IPS DF 6.9 (cell line): ENCODE data around the gene PLPPR1.

ENCODE experiments used
- DNase-seq: peaks from one replicate; pipeline ENCODE4 v3.0.0-alpha.2; 2013; ENCODE audit warnings: low read depth, low spot score
- H3K27ac ChIP-seq: one replicate; pipeline ENCODE4 v1.5.1; 2013; ENCODE audit warnings: low read length, control low read depth
- H3K27me3 ChIP-seq: 2 replicates; pipeline ENCODE4 v1.6.1; 2013; ENCODE audit warnings: mild to moderate bottlenecking, low read length; ENCODE audit not compliant: control insufficient read depth, insufficient read depth
- H3K36me3 ChIP-seq: 2 replicates; pipeline ENCODE4 v1.6.1; 2013; ENCODE audit warnings: low read length; ENCODE audit not compliant: control insufficient read depth, insufficient read depth
- H3K4me1 ChIP-seq: 2 replicates; pipeline ENCODE4 v1.6.1; 2013; ENCODE audit warnings: low read length; ENCODE audit not compliant: control insufficient read depth, insufficient read depth
- H3K4me3 ChIP-seq: 2 replicates; pipeline ENCODE4 v1.5.1; 2013; ENCODE audit warnings: mild to moderate bottlenecking, low read length
- H3K9me3 ChIP-seq: 2 replicates; pipeline ENCODE4 v1.6.1; 2013; ENCODE audit warnings: low read length, inconsistent platforms; ENCODE audit not compliant: control insufficient read depth, insufficient read depth
- WGBS: extraction: QIAGEN DNeasy Blood & Tissue Kit; methylation state at CpG from one replicate; pipeline ENCODE4 v1.1.7; 2013; ENCODE audit warnings: mixed read lengths, missing lambda C conversion rate; ENCODE audit not compliant: insufficient read length, insufficient coverage; 5-methylcytosine and 5-hydroxymethylcytosine counted together

PLPPR1 gene

DNA sequence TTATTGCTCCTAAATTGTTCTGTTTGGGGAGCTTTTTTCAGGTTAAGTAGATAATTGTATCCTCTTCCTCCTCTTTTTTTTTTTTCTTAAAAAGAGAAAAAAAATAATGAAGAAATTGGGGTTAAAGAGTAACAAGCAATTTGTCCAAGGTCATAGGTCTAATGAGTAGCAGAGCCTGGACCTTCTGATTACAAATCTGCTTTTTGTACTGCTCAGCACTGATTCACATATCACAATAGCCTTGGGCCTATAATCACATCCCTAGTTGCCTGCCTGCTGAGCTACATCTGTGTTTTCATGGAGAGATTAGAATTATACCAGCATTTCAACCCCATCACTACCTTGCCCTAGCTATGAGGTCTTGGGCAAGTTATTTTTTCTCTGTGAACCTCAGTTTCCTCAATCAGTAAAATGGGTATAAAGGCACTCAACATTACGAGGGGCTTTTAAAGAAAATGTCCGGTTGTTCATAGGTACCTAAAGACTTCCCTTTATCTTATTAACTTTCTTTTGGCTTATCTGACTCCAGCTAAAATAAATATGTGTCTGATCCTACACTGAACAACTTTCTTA is 204.0 kb downstream of the PLPPR1 start:
- no peak overlapping the region for H3K27ac ChIP-seq
- WGBS = no CpG with 5 or more reads among the region's 2 CpGs
- no peak for DNase-seq
- H3K9me3 ChIP-seq = no peaks in the 10 kb centered on the region
- H3K27me3 ChIP-seq = no peaks in the 10 kb centered on the region
- no peaks in the 10 kb centered on the region for H3K36me3 ChIP-seq
- H3K4me3 ChIP-seq = no peak overlapping the region
- peaks cover 5% of the 10 kb centered on the region; the same call in 1 of the 2 replicates for H3K4me1 ChIP-seq

- no peak overlapping the region for H3K4me3 ChIP-seq
- H3K27me3 ChIP-seq = no peaks in the 10 kb centered on the region
- no peaks in the 10 kb centered on the region for H3K9me3 ChIP-seq
- no peak overlapping the region for H3K27ac ChIP-seq
- no CpG with 5 or more reads among the region's 6 CpGs for WGBS
- H3K36me3 ChIP-seq = no peaks in the 10 kb centered on the region
- peaks cover 3% of the 10 kb centered on the region; the same call in 1 of the 2 replicates for H3K4me1 ChIP-seq
- DNase-seq = no peak
These were observed 206.8 kb downstream of the PLPPR1 start for GRCh38 chr9:101235105-101235866.

DNA sequence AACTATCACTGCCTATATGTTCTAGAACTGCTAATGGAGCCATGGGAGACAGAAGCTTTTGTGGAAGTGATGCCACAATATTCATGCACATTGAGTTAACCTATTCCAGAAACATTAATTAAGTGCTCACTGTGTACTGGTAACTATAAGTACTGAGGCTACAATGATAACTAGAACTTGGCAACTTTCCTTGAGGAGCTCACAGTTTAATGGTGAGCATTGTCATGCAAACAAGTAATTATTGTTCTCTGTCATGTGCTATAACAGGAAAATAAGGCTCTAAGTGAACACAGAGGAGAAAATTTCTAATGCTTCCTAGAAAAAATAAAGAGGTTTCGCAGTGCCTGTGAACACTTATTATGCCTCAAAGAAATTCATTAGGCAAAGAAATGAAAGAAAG is 214.1 kb downstream of the PLPPR1 start:
- no peak for DNase-seq
- Histone ChIP-seq H3K27ac (no peak overlapping the region), H3K4me3 (no peak overlapping the region), H3K4me1 (no peaks in the 10 kb centered on the region), H3K36me3 (no peaks in the 10 kb centered on the region), H3K27me3 (no peaks in the 10 kb centered on the region), H3K9me3 (no peaks in the 10 kb centered on the region)
- no CpG with 5 or more reads among the region's 1 CpG for WGBS

- no peaks in the 10 kb centered on the region for H3K9me3 ChIP-seq
- H3K27ac ChIP-seq = no peak overlapping the region
- no peak for DNase-seq
- WGBS = no CpG with 5 or more reads among the region's 1 CpG
- no peaks in the 10 kb centered on the region for H3K36me3 ChIP-seq
- no peaks in the 10 kb centered on the region for H3K4me1 ChIP-seq
- H3K27me3 ChIP-seq = no peaks in the 10 kb centered on the region
- H3K4me3 ChIP-seq = no peak overlapping the region
These were observed 218.2 kb downstream of the PLPPR1 start for GRCh38 chr9:101246691-101247090.

DNA sequence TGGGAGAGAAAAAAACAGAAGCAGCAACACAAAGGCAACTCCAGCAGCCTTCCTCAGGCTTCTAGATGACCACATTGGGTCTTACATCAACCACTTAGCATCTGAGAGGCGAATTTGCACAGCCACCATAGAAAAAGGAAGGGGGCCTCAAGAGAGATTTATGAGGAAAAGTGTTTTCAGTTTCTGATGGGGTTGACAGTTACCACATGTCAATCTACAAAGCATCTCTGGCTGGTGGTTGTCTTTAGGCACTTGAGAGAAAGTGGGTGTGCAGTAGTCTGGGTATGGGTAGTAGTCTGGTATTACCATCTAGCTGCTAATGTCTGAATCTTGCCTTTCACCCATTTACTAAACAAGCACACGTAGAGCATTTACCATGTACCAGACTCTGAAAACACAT is 218.8 kb downstream of the PLPPR1 start:
- no peak for DNase-seq
- WGBS = no CpG with 5 or more reads among the region's 2 CpGs
- Histone ChIP-seq H3K4me1 (no peaks in the 10 kb centered on the region), H3K36me3 (no peaks in the 10 kb centered on the region), H3K27ac (no peak overlapping the region), H3K27me3 (no peaks in the 10 kb centered on the region), H3K9me3 (no peaks in the 10 kb centered on the region), H3K4me3 (no peak overlapping the region)

DNA sequence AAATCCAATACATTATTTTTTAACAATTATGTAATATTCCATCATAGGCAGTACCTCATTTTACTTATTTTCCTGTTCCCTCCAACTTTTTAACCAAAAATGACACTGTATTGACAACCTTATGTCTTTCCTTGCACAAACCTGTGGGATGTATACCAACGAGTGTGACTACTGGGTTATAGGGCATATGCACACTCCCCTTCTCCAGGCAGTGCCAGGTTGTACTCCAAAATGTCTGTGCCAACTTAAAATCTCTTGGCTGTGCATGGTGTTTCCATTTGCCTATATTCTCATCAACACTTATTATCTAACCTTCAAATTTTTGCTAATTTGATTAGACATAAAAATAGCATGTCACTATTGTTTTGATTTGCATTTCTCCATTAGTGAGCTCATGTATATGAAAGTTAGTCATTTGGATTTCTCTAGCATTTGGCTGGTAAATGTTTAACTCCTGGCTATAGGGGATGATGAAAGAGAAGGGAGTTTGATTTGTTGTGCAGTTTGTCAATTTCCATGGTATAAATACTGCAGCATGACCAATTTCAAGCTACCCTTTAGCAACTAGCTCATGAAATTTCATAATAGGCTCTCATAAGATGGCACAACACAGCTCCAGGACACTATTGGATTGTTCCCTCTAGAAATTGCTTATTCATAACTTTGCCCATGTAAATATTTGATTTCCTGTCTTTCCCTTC is 226.4 kb downstream of the PLPPR1 start:
- H3K36me3 ChIP-seq = no peaks in the 10 kb centered on the region
- no CpG with 5 or more reads among the region's 1 CpG for WGBS

DNA sequence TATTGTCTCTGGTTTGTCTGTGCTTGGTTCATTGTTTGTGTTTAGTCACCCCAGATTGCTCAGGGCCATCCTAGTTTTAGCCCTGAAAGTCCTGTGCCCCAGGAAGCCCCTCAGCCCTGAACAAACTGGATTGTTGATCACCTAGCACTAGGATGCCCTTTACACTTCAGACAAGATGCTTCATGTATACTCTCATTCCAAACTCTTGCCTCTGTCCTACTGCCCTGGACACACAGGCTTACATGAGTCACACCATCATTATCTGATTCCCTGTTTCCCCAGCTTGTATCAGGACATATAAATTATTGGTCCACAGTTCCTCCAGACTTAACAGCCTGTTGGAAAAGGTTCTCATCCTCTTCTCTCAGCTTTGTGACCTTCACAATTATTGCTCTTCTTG is 236.2 kb downstream of the PLPPR1 start:
- Histone ChIP-seq H3K9me3 (no peaks in the 10 kb centered on the region), H3K27ac (no peak overlapping the region), H3K36me3 (no peaks in the 10 kb centered on the region), H3K4me3 (no peak overlapping the region), H3K4me1 (peaks cover 3% of the 10 kb centered on the region; the same call in 1 of the 2 replicates), H3K27me3 (no peaks in the 10 kb centered on the region)
- DNase-seq = no peak

More for the DNA sequence above, 226.4 kb downstream of the PLPPR1 start:
- Histone ChIP-seq H3K4me1 (no peaks in the 10 kb centered on the region), H3K4me3 (no peak overlapping the region), H3K27ac (no peak overlapping the region), H3K9me3 (no peaks in the 10 kb centered on the region), H3K27me3 (no peaks in the 10 kb centered on the region)
- DNase-seq = no peak

DNA sequence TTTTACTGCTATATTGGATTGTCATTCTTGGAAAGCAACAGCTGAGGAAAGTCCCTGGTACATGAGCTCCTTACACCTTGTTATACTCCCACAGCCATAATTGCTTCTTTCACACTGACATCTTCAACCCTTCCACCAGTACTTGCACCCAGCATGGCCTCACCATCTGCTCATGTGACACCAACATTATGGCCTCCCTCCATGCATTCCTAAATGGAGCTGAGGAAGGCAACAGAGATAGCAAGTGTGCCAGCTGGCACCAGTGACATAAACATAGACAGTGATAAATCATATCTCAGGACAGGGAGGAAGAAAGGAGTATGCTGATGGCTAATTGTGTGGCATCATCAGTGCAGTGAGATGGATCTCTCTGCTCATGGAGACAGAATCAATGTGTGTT is 236.7 kb downstream of the PLPPR1 start:
- Histone ChIP-seq H3K27me3 (no peaks in the 10 kb centered on the region), H3K4me1 (peaks cover 4% of the 10 kb centered on the region; the same call in 1 of the 2 replicates)
- DNase-seq = no peak

GRCh38 chr9:101268426-101268825 is 239.9 kb downstream of the PLPPR1 start:
- Histone ChIP-seq H3K36me3 (no peaks in the 10 kb centered on the region), H3K9me3 (no peaks in the 10 kb centered on the region), H3K4me3 (no peak overlapping the region), H3K27me3 (no peaks in the 10 kb centered on the region), H3K27ac (no peak overlapping the region), H3K4me1 (peaks cover 6% of the 10 kb centered on the region; the same call in 1 of the 2 replicates)
- DNase-seq = no peak
- no CpG with 5 or more reads among the region's 1 CpG for WGBS

More for the DNA sequence above, 236.7 kb downstream of the PLPPR1 start:
- Histone ChIP-seq H3K27ac (no peak overlapping the region), H3K4me3 (no peak overlapping the region), H3K36me3 (no peaks in the 10 kb centered on the region), H3K9me3 (no peaks in the 10 kb centered on the region)

- no peaks in the 10 kb centered on the region for H3K9me3 ChIP-seq
- no peak overlapping the region for H3K27ac ChIP-seq
- no peak for DNase-seq
- H3K4me1 ChIP-seq = peaks cover 6% of the 10 kb centered on the region; the same call in 1 of the 2 replicates
- 100% methylated on average over 1 of the region's 9 CpGs for whole genome bisulfite sequencing
- H3K36me3 ChIP-seq = no peaks in the 10 kb centered on the region
- H3K4me3 ChIP-seq = no peak overlapping the region
- H3K27me3 ChIP-seq = no peaks in the 10 kb centered on the region
These were observed 241.2 kb downstream of the PLPPR1 start for GRCh38 chr9:101269591-101270283.
